ENCODE measurements around the gene GRAMD2B.
"Not testable (repeated sequence)": the region's sequence is repeated elsewhere in the genome, so short reads cannot be mapped to it uniquely, and the experiment has no call there.

The GRAMD2B gene

DNA sequence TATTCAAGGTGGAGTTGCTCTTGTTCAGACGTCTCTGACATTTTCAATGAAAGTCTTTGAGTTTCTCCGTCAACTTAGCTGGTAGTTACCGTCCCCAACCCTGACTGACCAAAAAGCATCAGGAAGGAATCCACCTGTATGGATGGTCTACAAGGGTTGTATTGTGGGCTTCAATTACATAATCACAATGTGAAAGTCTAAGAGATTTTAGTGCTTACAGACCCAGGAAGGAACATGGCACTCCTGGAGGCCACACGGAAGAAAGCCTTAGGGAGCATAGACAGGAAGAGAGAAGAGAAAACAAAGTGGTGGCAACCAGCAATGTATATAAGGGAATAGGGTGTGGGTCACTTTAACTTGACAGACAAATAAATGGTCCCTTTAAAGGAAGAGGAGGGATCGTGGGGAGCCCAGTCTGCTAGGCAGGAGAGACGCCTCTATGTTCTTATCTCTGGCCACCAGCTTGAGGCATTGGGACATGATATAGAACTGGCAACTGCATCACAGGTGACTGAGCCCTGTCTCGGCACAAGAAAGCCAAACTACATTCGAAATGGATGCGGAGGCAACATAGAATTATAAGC lies 91.4 kb downstream of the GRAMD2B start:
- Histone ChIP-seq H3K36me3 (ENCODE audit: insufficient read depth, low read length) (no peaks in the 10 kb centered on the region), H3K4me3 (ENCODE audit: low read length) (no peak overlapping the region), H3K9me3 (ENCODE audit: low read length) (no peaks in the 10 kb centered on the region), H3K27me3 (ENCODE audit: insufficient read depth, low read length) (no peaks in the 10 kb centered on the region), H2AFZ (ENCODE audit: low read depth, low read length) (no peak overlapping the region), H3K4me1 (ENCODE audit: insufficient read depth, low read length) (peaks cover 41% of the 10 kb centered on the region)

DNA sequence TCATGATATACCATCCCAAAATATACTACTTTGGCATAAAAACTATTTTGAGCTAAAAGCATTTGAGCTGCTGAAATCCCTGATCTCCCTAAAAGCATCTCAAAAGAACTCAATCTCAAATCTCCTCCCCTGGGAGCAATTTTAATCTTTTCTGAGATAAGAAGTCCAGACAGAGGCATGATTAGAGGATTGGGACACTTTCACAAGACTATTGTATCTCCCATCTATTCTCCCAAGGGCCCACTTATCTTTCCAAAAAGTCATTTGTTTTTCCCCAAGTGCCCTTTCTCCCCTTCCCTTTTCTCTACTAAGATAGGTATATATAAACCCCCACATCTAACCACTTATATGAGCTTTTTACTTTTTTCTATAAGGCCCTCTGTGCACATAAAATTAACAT lies 92.1 kb downstream of the GRAMD2B start:
- Histone ChIP-seq H3K9me3 (ENCODE audit: low read length) (no peaks in the 10 kb centered on the region), H2AFZ (ENCODE audit: low read depth, low read length) (no peak overlapping the region), H3K36me3 (ENCODE audit: insufficient read depth, low read length) (no peaks in the 10 kb centered on the region), H3K27me3 (ENCODE audit: insufficient read depth, low read length) (no peaks in the 10 kb centered on the region), H3K4me1 (ENCODE audit: insufficient read depth, low read length) (peaks cover 48% of the 10 kb centered on the region), H3K4me3 (ENCODE audit: low read length) (no peak overlapping the region)

- H3K36me3 ChIP-seq (ENCODE audit: insufficient read depth, low read length) = no peaks in the 10 kb centered on the region
- no peaks in the 10 kb centered on the region for H3K27me3 ChIP-seq (ENCODE audit: insufficient read depth, low read length)
- H3K4me1 ChIP-seq (ENCODE audit: insufficient read depth, low read length) = peaks cover 50% of the 10 kb centered on the region
Observed at GRCh38 chr5:126516133-126516532, 92.9 kb downstream of the GRAMD2B start.

DNA sequence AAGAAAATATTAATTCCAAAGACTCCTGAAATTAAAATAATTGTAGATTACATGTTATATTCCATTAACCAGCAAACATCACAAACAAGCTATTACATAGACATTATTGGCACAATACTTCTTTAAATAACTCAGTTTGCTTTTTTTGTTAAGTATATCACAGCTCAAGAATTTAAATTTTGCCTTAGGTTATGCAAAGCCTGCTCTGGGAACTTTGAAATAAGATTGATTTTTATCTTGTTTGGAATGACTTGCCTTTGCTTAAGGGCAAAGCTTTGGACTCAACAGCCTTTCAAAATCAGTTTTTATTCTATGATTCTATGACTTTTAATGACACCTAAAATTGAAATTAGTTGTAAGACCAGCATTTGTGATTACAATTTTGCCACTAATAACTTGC lies 93.6 kb downstream of the GRAMD2B start:
- no peak overlapping the region for H3K4me3 ChIP-seq (ENCODE audit: low read length)
- peaks cover 49% of the 10 kb centered on the region for H3K4me1 ChIP-seq (ENCODE audit: insufficient read depth, low read length)
- H2AFZ ChIP-seq (ENCODE audit: low read depth, low read length) = no peak overlapping the region
- no peaks in the 10 kb centered on the region for H3K27me3 ChIP-seq (ENCODE audit: insufficient read depth, low read length)
- H3K9me3 ChIP-seq (ENCODE audit: low read length) = no peaks in the 10 kb centered on the region
- no peaks in the 10 kb centered on the region for H3K36me3 ChIP-seq (ENCODE audit: insufficient read depth, low read length)

More at GRCh38 chr5:126516133-126516532, 92.9 kb downstream of the GRAMD2B start:
- Histone ChIP-seq H3K4me3 (ENCODE audit: low read length) (no peak overlapping the region), H3K9me3 (ENCODE audit: low read length) (no peaks in the 10 kb centered on the region), H2AFZ (ENCODE audit: low read depth, low read length) (no peak overlapping the region)

DNA sequence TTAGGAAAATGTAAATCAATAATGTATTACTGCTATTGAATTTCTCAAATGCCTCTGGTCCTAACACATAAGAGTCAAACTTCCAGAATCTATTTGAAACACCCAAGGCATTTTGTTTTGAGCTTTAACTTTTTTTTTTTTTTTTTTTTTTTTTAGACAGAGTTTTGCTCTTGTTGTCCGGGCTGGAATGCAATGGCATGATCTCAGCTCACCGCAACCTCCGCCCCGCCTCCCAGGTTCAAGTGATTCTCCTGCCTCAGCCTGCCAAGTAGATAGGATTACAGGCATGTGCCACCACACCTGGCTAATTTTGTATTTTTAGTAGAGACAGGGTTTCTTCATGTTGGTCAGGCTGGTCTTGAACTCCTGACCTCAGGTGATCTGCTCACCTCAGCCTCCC lies 96.0 kb downstream of the GRAMD2B start:
- not testable (repeated sequence) for H3K36me3 ChIP-seq (ENCODE audit: insufficient read depth, low read length); H3K9me3 ChIP-seq (ENCODE audit: low read length); H3K27me3 ChIP-seq (ENCODE audit: insufficient read depth, low read length); H3K4me3 ChIP-seq (ENCODE audit: low read length); H2AFZ ChIP-seq (ENCODE audit: low read depth, low read length)
- peaks cover 26% of the 10 kb centered on the region for H3K4me1 ChIP-seq (ENCODE audit: insufficient read depth, low read length)

GRCh38 chr5:126519637-126520592 lies 96.7 kb downstream of the GRAMD2B start:
- no peak overlapping the region for H3K4me3 ChIP-seq (ENCODE audit: low read length)
- no peaks in the 10 kb centered on the region for H3K27me3 ChIP-seq (ENCODE audit: insufficient read depth, low read length)
- no peaks in the 10 kb centered on the region for H3K9me3 ChIP-seq (ENCODE audit: low read length)
- peaks cover 20% of the 10 kb centered on the region for H3K4me1 ChIP-seq (ENCODE audit: insufficient read depth, low read length)
- no peaks in the 10 kb centered on the region for H3K36me3 ChIP-seq (ENCODE audit: insufficient read depth, low read length)
- H2AFZ ChIP-seq (ENCODE audit: low read depth, low read length) = peak overlapping the region; percentile 6

DNA sequence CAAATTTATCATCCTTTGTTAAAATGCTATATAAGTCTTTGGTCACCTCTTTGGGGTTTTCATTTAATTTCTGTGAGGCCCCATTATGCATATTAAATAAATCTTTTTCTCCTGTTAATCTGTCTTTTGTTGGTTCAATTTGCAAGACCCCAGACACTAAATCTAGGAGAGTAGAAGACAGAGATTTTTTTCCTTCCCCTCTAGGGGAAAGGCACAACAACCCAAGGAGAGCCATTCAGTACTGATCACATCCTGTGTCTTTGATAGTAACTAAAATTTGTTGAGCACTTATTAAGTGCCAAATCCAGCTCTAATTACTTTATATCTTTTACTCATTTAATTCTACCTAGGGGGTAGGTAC lies 97.4 kb downstream of the GRAMD2B start:
- no peaks in the 10 kb centered on the region for H3K9me3 ChIP-seq (ENCODE audit: low read length)
- no peak overlapping the region for H3K4me3 ChIP-seq (ENCODE audit: low read length)
- H3K27me3 ChIP-seq (ENCODE audit: insufficient read depth, low read length) = no peaks in the 10 kb centered on the region
- peaks cover 18% of the 10 kb centered on the region for H3K4me1 ChIP-seq (ENCODE audit: insufficient read depth, low read length)
- no peaks in the 10 kb centered on the region for H3K36me3 ChIP-seq (ENCODE audit: insufficient read depth, low read length)
- H2AFZ ChIP-seq (ENCODE audit: low read depth, low read length) = no peak overlapping the region

DNA sequence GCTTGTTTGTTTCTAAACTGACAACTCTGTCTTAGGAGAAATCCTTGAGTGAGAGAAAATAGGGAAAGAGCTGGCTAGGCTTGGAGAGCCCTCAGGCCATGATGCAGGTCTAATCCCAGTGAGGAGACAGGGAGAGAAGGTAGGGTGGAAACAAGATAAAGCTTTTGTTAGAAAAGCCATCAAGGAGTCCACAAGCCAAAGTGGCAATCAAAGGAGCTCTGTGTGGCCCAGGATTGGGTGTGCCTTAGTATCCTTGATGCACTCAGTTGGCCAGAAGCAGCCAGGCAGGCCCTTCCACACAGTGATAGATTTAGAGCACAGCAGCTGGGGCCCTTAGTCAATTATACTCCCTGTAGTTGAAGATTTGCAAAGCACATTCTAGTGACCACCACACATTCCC lies 97.9 kb downstream of the GRAMD2B start:
- Histone ChIP-seq H3K27me3 (ENCODE audit: insufficient read depth, low read length) (no peaks in the 10 kb centered on the region), H2AFZ (ENCODE audit: low read depth, low read length) (no peak overlapping the region), H3K4me1 (ENCODE audit: insufficient read depth, low read length) (peaks cover 14% of the 10 kb centered on the region), H3K4me3 (ENCODE audit: low read length) (no peak overlapping the region), H3K36me3 (ENCODE audit: insufficient read depth, low read length) (no peaks in the 10 kb centered on the region), H3K9me3 (ENCODE audit: low read length) (no peaks in the 10 kb centered on the region)

- Histone ChIP-seq H3K4me3 (ENCODE audit: low read length) (no peak overlapping the region), H3K36me3 (ENCODE audit: insufficient read depth, low read length) (no peaks in the 10 kb centered on the region), H3K4me1 (ENCODE audit: insufficient read depth, low read length) (peaks cover 12% of the 10 kb centered on the region), H3K27me3 (ENCODE audit: insufficient read depth, low read length) (no peaks in the 10 kb centered on the region), H3K9me3 (ENCODE audit: low read length) (no peaks in the 10 kb centered on the region), H2AFZ (ENCODE audit: low read depth, low read length) (no peak overlapping the region)
Observed at GRCh38 chr5:126523818-126524510, 100.8 kb downstream of the GRAMD2B start.

DNA sequence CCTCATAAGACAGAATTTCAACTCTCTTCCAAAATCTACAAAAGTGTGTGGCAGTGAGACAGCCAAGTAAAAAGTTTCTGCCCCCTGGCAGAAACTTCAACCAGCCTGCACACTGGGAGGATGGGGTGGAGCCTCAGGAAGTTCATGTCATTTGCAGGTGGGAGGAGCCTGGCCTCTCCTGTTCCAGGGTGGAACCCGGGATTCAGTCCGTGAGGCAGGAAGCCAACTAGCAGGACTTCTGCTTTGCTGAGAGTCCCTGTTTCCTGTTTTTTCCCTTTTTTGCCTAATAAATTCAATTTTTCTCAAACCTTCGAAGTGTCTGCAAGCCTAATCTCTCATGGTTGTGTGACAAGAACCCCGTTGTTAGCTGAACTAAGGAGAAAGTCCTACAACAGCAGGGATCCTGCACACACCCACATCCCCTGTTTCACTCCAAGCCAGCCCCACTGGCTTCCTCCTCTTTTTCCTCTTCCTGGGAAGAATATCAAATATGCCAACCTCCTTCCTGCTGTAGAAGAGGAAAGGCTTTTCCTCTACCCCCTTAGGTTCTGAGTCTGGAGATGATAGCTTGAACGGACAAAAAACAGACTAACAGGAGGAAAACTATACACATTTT lies 102.5 kb downstream of the GRAMD2B start:
- Histone ChIP-seq H3K9me3 (ENCODE audit: low read length) (no peaks in the 10 kb centered on the region), H3K4me3 (ENCODE audit: low read length) (no peak overlapping the region), H3K27me3 (ENCODE audit: insufficient read depth, low read length) (no peaks in the 10 kb centered on the region), H3K36me3 (ENCODE audit: insufficient read depth, low read length) (no peaks in the 10 kb centered on the region), H2AFZ (ENCODE audit: low read depth, low read length) (no peak overlapping the region), H3K4me1 (ENCODE audit: insufficient read depth, low read length) (no peaks in the 10 kb centered on the region)

- Histone ChIP-seq H3K4me1 (ENCODE audit: insufficient read depth, low read length) (peaks cover 7% of the 10 kb centered on the region), H2AFZ (ENCODE audit: low read depth, low read length) (no peak overlapping the region), H3K9me3 (ENCODE audit: low read length) (no peaks in the 10 kb centered on the region), H3K27me3 (ENCODE audit: insufficient read depth, low read length) (no peaks in the 10 kb centered on the region), H3K4me3 (ENCODE audit: low read length) (no peak overlapping the region), H3K36me3 (ENCODE audit: insufficient read depth, low read length) (no peaks in the 10 kb centered on the region)
Observed at GRCh38 chr5:126526493-126526892, 103.3 kb downstream of the GRAMD2B start.

DNA sequence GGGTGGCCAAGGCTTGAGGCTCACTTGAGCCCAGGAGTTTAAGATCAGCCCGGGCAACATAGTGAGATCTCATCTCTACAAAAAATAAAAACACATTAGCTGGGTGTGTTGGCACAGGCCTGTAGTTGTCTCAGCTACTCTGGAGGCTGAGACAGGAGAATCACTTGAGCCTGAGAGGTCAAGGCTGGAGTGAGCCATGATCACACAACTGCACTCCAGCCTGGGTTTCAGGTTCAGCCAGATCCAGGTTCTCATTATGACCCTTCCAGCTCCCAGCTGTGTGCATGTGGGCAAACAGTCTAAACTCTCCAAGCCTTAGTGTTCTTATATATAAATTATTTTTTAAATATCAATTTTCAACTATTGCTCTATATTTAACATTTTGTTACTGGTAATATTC lies 103.9 kb downstream of the GRAMD2B start:
- H3K9me3 ChIP-seq (ENCODE audit: low read length) = no peaks in the 10 kb centered on the region
- no peaks in the 10 kb centered on the region for H3K27me3 ChIP-seq (ENCODE audit: insufficient read depth, low read length)
- no peak overlapping the region for H3K4me3 ChIP-seq (ENCODE audit: low read length)
- no peak overlapping the region for H2AFZ ChIP-seq (ENCODE audit: low read depth, low read length)
- peaks cover 14% of the 10 kb centered on the region for H3K4me1 ChIP-seq (ENCODE audit: insufficient read depth, low read length)
- H3K36me3 ChIP-seq (ENCODE audit: insufficient read depth, low read length) = no peaks in the 10 kb centered on the region

DNA sequence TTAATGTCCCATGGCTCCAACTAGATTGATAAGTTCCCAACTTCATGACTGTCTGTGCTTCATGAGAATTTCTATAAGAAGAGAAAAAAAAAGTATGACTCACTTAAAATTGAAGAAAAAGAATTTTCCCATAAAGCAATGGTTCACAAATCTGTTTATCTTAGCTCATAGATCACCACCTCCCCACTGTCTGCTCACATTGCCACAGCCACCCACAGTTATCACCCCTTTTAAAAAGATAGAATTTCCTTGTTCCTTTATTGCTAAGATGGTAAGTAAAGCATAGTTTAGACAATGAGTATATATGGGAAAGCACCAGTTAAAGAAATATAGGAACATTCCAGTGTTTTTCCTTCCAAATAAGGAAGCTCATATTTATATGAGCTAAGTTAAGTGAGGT lies 104.7 kb downstream of the GRAMD2B start:
- Histone ChIP-seq H3K36me3 (ENCODE audit: insufficient read depth, low read length) (no peaks in the 10 kb centered on the region), H3K4me1 (ENCODE audit: insufficient read depth, low read length) (peaks cover 15% of the 10 kb centered on the region), H3K9me3 (ENCODE audit: low read length) (no peaks in the 10 kb centered on the region), H3K27me3 (ENCODE audit: insufficient read depth, low read length) (no peaks in the 10 kb centered on the region), H2AFZ (ENCODE audit: low read depth, low read length) (no peak overlapping the region), H3K4me3 (ENCODE audit: low read length) (no peak overlapping the region)
